Measurements from ENCODE around the gene TFF3.
A peak's percentile ranks its signal among the peaks of the same experiment; 100 is the strongest.

The TFF3 gene

DNA sequence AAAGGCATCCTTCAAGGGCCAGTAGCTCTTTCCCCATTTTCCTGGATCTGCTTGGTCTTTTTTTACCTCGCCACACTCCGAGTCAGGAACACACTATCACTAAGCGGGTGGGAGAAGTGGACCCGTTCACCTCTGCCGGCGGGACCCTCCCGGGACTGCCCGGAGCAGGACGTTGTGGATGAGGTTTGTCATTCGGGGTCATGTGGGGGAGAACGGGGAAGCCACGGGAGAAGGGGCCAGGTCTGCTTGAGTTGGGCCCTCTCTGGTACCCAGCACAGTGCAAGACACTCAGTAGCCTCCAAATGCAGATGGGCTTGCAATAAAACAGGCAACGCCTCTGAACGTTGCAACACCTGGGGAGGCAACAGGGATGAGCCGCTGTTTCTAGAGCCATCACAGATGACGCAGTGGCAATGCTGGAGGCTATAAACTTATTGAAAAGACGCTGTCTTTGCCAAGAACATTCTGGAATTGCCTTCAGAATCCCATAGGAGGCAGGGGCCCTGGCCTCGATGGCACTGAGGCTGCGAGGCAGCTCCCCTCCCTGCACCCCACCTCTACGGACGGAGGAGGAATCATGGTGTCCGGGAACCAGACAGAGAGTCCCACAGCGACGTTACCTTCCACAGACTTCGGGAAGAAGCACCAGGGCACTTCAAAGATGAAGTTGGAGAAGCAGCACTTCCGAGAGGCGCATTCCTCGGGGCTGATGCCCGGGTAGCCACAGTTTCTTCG is 31.8 kb upstream of the TFF3 start:
- DNase-seq (ENCODE audit: low read depth), result no peak

DNA sequence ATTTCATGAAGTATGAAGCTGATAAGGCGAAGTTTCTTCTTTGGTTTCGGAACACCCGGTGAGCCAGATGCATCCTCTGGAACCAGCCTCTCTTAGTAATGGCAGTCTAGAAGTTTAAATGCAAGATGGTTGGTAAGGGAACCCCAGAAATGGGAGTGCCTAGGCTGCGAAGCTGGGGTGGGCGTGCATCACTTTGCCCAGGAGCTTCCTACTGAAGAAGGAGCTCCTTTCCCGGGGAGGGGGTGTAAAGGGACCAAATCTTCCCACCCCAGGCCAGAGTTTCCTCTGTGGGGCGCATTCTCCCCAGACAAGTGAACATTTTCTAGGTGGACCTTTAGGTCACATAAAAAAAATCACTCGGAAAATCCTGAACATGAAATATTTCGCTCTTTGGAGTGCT is 31.2 kb upstream of the TFF3 start:
- DNase-seq (ENCODE audit: low read depth), result no peak

DNA sequence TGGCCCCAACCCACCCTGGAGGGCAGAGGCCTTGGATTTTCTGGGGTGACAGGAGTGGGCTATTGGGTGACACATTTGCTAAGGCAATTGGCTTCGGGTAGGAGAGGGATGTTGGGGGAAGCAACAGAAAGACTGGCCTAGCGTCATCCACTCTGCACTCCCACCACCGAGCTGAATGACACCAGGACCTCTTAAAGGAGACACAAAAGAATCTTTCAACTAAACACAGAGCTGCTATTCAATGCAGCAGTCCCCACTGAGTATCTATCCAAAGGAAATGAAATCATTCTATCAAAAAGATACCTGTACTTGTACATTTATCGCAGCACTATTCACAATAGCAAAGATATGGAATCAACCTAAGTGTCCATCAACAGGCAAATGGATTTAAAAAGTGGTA is 29.4 kb upstream of the TFF3 start:
- DNase-seq (ENCODE audit: low read depth), result no peak

DNA sequence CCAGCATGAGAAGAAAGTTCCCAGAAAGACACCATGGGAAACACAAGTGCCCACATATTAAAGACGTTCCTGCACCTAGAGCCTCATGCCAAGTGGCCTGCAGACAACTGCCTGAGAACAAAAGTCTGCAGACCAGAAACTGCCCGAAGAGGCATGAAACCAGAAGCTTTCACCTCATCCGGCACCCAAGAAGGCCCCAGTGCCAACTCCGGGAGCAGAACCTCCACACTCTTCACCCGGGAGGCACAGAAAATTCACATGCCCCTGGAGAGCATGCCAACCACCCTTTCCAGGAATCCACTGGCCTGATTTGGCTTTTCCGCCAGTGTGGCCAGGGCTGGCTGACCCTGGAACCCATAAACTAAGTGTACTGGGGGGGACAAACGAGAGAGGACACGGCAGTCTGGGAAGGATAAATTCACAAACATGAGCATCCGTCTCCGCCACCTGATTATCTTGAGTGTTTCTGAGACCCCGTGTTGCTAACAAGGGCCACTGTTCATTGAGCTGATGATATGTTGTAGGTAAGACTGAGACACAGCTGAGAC is 28.8 kb upstream of the TFF3 start:
- no peak for DNase-seq (ENCODE audit: low read depth)

DNA sequence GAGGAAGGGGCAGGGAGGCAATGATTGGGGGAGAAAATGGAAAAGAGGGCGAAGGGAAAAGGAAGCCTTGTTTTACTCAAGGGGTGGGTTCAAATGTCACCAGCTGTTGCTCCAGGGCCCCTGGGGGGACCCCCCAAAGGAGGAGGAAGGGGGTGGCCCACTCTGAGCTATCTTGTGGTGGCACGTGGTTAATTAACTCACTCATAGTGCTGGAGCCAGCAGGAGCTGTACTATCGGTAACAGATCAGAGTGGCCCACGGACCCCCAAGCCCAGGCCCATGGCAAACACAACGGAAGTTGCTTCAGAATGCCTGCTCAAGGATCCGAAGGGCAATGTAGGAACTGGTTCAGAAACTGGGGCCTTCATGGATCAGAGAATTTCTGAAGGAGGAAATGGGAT is 28.3 kb upstream of the TFF3 start:
- DNase-seq (ENCODE audit: low read depth), result no peak

DNA sequence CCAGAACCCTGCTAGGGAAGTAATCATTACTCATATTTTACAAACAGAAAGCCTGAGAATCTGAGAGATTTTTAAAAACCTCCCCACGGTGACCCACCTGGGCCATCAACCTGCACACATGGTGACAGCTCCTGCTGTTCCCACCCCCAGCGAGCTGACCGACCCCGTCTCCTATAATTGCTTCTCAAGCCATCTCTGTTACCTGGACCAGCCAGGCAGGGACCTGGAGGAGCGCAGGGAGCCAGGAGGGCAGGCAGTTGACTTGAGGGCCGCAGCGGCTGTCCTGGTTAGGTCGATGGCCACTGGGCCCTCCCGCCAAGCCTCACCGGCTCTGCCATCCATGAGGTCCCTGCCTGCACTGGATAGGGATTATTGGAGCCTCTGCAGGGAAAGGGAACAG is 27.9 kb upstream of the TFF3 start:
- no peak for DNase-seq (ENCODE audit: low read depth)

DNA sequence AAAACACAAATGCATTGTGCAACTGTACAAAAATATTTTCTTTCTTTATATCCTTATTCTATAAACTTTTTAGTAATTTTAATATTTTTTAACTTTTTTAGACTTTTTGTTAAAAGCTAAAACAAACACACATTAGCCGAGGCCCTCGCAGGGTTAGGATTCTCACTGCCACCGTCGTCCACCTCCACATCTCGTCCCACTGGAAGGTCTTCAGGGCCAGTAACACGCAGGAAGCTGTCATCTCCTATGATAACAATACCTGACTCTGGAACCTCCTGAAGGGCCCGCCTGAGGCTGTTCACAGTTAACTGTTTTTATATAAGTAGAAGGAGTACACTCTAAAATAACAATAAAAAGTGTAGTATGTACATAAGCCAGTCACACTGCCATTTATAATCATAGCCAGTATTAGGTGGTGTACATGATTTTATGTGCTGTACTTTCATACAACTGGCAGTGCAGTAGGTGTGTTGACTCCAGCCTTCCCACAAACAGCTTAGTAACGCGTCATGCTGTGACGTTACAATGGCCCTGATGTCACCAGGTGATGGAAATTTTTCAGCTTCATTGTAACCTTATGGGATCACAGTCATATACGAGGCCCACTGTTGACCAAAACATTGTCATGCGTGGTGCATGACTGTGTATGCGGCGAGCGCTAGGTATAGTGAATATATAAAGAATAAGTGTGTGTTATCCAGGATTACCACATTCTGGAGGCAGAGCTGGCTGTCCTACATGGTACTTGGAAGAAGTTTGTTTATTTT is 26.8 kb upstream of the TFF3 start:
- DNase-seq (ENCODE audit: low read depth), result no peak

DNA sequence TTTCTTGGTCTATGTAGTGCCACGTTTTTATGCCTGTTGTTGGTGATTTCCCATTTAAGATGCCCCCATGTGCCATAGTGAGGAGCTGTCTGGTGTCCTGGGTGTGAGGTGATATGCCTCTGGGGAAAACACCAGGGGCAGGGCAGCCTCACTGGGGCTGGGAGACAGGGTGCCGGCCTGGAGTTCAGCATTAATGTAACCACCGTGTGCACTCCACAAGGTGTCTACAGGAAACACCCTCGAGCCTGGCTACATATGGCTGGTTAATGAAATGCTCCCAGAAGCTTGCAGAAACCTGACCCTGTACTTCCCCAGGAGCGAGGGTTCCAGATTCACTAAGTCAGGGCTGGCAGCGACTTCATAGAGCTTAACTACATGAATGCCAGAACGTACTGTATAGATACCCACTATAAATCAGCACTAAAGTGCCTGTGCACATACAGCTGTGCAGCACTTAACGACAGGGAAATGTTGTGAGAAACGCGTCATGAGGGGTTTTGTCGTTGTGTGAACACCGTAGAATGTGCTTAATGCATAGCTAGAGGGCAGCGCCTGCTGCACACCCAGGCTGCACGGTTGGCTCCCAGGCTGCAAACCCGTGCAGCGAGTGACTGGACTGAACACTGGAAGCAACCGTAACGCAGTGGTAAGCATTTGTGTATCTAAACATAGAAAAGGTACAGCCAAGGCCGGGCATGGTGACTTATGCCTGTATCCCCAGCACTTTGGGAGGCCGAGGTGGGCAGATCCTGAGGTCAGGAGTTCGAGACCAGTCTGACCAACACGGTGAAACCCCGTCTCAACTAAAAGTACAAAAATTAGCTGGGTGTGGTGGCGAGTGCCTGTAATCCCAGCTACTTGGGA is 25.2 kb upstream of the TFF3 start:
- no peak for DNase-seq (ENCODE audit: low read depth)

DNA sequence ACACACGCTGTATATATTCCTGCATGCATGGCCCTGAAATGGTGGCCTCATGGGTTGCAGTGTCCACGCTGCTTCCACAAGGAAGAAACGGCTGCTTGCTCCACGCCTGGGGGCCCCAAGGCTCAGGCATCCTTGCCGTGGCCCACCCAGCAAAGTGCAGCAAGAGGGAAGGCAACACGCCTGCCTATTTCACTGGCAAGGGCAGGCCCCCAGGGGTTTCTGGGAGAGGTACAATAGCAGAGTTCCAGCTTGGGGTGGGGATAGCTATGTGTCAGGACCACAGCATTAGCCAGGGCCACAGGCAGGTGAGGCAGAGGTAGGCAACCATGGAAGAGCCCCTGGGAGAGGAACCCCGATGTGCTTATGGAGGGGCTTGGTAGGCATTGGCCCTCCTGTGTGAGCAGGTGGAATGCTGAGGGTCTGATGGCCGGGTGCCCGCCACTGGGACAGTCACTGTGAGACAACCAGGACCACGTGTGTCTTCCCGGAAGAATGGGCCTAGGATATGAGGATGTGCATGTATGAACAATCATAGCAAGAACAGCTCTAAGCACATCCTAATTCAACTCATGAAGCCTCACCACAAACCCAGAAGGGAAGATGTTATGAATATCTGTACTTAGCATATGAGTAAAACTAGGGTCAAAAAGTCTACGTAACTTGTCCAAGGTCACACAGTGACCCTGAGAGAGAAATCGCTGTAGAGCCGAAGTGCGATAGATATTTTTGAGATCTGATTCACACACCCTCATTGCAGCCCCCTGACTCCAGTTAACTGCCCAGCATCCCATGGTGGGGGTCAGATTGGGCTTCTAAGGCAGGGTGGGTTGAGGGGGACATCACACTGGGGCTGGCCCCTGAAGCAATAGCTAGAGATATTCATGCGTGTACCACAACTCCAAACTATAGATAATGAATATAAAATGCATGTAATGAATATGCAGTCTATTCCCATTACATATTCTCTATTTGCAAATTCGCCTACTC is 23.8 kb upstream of the TFF3 start:
- no peak for DNase-seq (ENCODE audit: low read depth)

DNA sequence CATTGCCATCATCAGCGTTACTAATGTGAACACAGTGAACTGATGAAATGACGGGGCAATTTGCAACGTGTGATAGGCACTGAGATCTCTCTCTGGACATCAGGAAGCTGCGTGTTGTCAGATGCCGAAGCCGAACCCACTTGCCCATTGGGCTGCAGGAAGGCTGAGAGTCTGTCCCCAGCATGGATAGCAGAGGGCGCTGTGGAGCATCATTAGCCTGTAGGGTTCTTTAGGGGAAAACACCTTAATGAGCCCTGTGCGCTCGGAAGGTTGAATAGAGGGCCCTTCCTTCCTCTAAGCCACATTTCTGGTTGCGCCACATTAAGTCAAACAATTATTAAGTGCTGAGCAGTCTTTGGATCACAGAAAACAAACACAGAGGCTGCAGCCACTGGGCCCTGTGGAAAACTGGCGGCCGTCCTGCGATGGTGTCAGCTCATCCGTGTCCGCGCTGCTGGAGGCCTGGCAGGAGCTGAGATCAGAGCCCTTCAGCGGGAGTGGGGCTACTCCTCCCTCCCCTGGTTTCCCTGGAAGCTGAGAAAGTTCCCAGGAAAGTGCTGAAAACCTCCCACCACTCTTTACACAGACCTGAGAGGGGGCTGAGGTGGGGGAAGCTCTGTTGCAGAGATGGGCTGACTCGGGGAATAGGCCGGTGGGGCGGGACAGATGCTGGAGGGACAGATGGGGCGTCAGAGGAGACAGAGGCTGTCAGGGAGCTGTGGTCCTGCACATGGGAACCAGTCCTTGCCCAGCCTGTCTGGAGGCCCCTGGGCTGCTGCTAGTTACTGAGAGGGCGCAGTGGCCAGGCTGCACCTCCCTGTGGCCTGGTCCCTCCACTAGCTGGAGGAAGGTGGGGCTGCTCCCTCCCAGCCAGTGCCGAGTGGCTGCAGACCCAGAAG is 22.9 kb upstream of the TFF3 start:
- peak; percentile 63 for DNase-seq (ENCODE audit: low read depth)

DNA sequence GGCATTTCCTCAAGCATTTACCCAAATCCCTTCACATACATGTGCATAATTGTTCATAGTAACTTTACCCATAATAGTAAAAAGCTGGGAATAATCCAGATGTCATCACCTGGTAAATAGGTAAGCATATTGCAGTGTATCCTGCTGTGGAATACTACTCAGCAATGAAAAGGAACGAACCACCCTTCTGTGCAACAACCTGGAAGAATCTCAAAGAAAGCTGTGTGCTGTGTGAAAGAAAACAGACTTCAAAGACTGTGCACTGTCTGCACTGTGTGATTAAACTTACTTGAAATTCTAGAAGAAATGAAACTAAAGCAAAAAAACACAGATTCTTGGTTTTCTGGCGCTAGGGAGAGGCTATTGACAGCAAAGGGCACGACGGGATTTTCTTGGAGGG is 22.1 kb upstream of the TFF3 start:
- no peak for DNase-seq (ENCODE audit: low read depth)

DNA sequence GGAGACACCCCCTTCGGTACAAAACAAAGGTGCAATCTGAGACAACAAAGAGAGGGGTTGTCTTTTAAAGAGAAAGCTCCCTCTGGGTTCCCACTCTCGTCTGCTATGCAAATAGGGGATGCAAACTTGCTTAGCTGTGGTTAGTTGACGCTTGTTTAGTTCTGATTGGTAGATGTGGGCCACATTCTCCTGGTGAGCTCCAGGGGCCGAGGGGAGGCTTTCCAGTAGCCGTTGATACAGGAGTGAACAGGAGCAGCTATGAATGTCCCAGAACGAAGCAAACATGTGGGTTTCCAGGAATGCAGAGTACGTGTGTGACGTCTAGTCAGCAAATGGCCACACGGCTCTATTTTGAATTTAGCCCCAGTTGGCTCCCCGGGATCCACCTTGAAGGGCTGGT is 20.8 kb upstream of the TFF3 start:
- no peak for DNase-seq (ENCODE audit: low read depth)

DNA sequence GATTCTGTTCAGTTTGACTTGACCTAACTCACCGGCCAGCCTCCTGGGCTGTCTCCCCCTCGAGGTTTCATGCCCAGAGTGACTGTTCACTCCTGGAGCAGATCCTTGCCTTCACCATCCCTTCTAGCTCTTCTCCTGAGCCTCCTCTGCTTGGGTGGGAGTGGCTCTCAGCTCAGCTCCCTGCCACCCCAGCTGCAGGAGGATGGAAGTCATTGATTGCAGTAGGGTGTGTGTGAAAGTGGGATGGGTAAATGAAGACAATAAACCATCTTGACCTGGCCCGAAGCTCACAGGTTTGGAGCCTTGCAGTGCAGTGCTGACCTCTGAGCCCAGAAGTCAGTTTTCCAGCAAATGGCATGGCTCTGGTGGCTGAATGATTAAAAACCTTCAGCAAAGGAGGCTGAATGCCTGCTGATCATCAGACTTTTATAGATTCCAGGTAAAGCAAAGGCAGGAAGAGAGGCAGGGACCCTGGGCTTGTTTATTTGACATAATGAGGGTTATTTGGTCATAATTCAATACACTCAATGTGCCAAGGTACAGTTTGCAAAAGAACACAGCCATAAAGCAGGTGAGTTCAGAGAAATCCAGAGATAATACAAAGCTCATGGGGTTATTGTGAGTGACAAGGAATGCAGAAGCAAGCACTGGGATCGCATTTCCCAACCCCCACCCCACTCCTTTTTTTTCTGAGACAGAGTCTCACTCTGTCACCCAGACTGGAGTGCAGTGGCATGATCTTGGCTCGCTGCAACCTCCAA is 17.5 kb upstream of the TFF3 start:
- DNase-seq (ENCODE audit: low read depth), result no peak

DNA sequence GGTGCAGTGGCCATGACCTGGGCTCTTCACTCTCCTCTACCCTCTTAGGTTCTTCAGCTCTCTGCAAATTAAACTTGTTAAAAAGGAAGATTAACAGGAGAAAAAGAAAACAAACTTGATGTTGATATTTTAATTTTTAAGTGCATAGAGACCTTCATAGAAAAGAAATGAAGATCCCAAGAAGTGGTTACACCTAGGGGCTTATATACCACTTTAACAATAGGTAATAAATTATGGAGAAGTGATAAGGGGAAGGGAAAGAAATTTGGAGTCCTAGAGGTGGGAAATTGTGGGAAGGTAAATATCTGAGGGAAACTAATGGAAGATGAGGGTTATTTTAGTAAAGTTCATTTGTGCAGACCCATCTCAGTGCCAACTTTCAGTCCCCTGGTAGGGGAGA is 16.5 kb upstream of the TFF3 start:
- no peak for DNase-seq (ENCODE audit: low read depth)

DNA sequence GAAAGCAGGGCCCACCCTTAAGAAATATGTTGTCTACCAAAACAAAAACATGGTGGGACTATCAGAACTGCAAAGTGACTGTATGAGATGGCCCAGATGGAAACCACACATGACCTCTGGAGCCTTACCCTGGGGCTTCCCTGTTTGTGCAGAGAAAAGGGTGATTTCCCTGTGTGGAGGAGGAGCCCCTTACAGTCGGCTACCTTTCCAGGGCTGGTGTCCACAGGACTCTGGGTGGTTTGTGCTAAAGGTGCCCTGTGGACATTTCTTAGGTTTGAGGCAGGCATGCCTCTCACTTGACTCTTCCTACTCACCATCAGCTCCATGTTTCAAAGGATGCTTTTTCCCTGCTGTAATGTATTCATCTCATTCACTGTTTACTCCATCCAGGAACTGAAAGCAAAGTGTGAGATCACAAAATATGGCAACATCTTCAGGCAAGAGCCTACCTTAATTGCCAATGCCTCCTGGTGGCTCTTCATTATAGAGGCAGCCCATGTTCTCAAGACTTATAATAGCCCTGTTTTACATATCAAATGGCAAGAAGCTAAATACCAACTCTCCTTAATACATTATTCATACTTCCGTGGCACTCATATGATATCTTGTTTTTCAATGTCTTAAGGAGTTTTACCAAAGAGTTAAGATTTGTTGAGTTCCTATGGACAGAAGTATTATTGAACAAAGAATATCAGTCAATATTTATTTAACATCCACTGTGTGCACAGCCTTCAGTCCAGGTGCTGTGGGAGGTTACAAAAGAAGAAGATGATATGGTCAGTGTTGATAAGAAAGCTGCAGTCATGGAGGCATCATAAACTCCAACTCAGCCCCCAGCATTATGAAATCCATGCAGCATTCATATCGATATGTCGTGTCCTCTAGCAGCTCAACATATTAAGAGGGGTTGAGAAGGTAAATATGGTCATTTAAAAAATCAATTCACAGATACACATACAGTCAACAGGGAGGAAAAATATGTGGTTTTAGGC is 15.5 kb upstream of the TFF3 start:
- DNase-seq (ENCODE audit: low read depth), result no peak

DNA sequence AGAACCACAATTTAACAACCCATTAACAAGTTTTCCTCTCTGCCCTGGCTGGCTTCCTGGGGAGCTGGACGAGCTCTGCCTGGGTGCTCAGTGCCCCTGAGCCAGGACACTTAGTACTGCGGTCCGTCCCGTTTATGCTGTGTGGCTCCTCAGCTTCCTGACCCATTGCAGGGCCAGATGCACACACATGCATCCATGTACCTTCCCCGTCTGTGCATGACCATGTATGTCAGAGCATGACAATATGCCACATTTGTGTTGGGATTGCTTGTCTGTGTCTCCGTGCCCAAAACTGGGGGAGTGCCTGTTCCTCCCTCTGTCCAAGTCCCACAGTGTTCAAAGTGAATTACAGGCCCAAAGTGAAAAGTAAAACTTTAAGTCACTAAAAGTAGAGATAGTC is 9.7 kb upstream of the TFF3 start:
- DNase-seq (ENCODE audit: low read depth), result no peak

DNA sequence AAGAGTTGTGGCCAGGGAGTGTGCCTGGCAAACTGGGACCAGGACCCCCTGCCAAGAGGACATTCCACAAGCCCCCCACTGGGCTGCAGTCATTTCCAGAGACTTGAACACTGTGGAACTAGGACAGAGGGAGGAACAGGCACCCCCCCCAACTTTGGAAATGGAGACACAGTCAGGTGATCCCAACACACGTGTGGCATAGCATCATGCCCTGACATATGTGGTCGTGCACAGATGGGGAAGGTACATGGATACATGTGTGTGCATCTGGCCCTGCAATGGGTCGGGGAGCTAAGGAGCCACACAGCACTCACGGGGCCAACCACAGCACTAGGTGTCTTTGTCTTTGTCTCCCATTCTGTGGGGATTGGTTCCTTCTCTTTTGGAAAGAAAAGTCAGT is 6.6 kb upstream of the TFF3 start:
- no peak for DNase-seq (ENCODE audit: low read depth)

DNA sequence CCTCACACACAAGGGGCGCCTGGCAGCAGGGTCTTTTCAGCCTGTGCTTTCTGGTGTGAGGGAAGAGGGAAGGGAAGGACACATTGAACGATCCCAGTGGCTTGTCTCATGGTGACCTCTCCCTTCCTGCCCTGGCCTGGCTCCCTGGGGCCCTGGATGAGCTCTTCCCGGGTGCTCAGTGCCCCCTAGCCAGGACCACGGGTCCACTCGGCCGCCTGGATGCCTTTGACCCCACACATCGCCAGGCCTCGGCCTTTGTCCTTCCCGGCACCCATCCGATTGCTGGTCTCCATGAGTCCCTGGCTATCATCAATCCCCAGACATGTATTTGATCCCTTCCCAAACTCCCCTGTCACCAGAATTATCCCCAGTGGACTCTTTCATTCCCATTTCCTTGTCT is 6.0 kb upstream of the TFF3 start:
- no peak for DNase-seq (ENCODE audit: low read depth)
